Endothelial cell of umbilical vein (primary cell): ENCODE measurements around the gene GPHB5.

Experiments used
- CTCF ChIP-seq, 2 donors: IDR thresholded peaks; 1 replicate in 1 of 2; 2 replicates in 1 of 2; pipeline ENCODE4 v1.5.1; 2011; ENCODE audit warnings: low read length in 2 of 2, mild to moderate bottlenecking in 2 of 2, moderate library complexity in 2 of 2, control low read depth in 1 of 2, inconsistent platforms in 1 of 2, low read depth in 1 of 2; ENCODE audit not compliant: insufficient read depth in 1 of 2; ENCODE audit errors: extremely low read depth in 1 of 2
- EZH2 ChIP-seq: IDR thresholded peaks from 2 replicates; pipeline ENCODE4 v1.6.1; 2012; ENCODE audit warnings: borderline replicate concordance, low read depth, mild to moderate bottlenecking, moderate library complexity, low read length, inconsistent platforms; ENCODE audit not compliant: severe bottlenecking
- FOS ChIP-seq: IDR thresholded peaks from 2 replicates; pipeline ENCODE4 v1.6.1; 2011; ENCODE audit warnings: mild to moderate bottlenecking, low read length, moderate library complexity, borderline replicate concordance; ENCODE audit not compliant: insufficient read depth
- GATA2 ChIP-seq: IDR thresholded peaks from 2 replicates; pipeline ENCODE4 v1.7.0; 2011; ENCODE audit warnings: low read depth, mild to moderate bottlenecking, moderate library complexity, mixed read lengths, low read length; ENCODE audit not compliant: insufficient read length, insufficient read depth
- JUN ChIP-seq: IDR thresholded peaks from 2 replicates; pipeline ENCODE4 v1.6.1; 2011; ENCODE audit warnings: borderline replicate concordance, low read depth; ENCODE audit not compliant: insufficient read length, insufficient read depth
- MAX ChIP-seq: IDR thresholded peaks from 2 replicates; pipeline ENCODE4 v1.6.1; 2011; ENCODE audit not compliant: insufficient read depth, insufficient read length
- MYC ChIP-seq: IDR thresholded peaks from one replicate; pipeline ENCODE4 v1.6.1; 2011; ENCODE audit warnings: mild to moderate bottlenecking, low read depth, low read length
- POLR2A ChIP-seq: IDR thresholded peaks from 2 replicates; pipeline ENCODE4 v1.6.1; 2012; ENCODE audit warnings: low read depth, mild to moderate bottlenecking, control low read depth, low read length
- POLR2AphosphoS5 ChIP-seq: IDR thresholded peaks from 2 replicates; pipeline ENCODE4 v1.6.1; 2012; ENCODE audit warnings: low read depth, mild to moderate bottlenecking, control low read depth, low read length, moderate library complexity; ENCODE audit not compliant: insufficient read depth

- TF ChIP-seq POLR2A (no peak), CTCF (IDR thresholded peaks at IDR 0.05; ENCODE audit: extremely low read depth in 1 of 2, insufficient read depth in 1 of 2, low read depth in 1 of 2, low read length in 2 of 2) (no peak), EZH2 (no peak), MAX (no peak), POLR2AphosphoS5 (no peak), JUN (no peak), MYC (no peak), GATA2 (no peak), FOS (no peak)
Measured at GRCh38 chr14:63322472-63322871, 3.7 kb upstream of the GPHB5 start.
